ENCODE measurements around the gene FOXD4L6.
"Not testable (repeated sequence)": the region's sequence is repeated elsewhere in the genome, so short reads cannot be mapped to it uniquely, and the experiment has no call there.

DNA sequence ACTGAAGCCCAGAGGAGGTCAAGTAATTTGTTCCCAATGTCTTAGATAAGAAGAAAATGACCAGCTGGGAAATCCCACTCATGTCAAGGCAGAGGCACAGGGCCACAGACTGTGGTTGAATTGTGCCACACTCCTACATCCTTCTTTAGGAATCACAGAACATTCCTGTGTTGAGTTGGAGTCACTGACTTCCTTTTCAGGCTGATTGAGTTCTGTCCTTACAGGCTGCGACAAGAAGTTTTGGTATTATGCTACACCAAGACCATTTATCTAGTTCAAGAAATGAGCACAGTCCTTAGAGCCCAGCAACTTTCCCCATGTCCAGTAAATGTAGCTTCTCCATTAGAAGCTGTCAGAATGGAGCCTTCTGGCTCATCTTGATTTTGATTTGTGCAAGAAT lies 38.1 kb downstream of the FOXD4L6 start:
- TF ChIP-seq, protein P1, sequence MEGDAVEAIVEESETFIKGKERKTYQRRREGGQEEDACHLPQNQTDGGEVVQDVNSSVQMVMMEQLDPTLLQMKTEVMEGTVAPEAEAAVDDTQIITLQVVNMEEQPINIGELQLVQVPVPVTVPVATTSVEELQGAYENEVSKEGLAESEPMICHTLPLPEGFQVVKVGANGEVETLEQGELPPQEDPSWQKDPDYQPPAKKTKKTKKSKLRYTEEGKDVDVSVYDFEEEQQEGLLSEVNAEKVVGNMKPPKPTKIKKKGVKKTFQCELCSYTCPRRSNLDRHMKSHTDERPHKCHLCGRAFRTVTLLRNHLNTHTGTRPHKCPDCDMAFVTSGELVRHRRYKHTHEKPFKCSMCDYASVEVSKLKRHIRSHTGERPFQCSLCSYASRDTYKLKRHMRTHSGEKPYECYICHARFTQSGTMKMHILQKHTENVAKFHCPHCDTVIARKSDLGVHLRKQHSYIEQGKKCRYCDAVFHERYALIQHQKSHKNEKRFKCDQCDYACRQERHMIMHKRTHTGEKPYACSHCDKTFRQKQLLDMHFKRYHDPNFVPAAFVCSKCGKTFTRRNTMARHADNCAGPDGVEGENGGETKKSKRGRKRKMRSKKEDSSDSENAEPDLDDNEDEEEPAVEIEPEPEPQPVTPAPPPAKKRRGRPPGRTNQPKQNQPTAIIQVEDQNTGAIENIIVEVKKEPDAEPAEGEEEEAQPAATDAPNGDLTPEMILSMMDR (IDR thresholded peaks at IDR 0.05; ENCODE audit: extremely low read depth in 1 of 2, insufficient read depth in 1 of 2, low read depth in 1 of 2, low read length in 2 of 2): not testable (repeated sequence)
- not testable (repeated sequence) for TF ChIP-seq POLR2A (IDR thresholded peaks at IDR 0.05; ENCODE audit: low read depth, low read length); POLR2AphosphoS5 (IDR thresholded peaks at IDR 0.05; ENCODE audit: insufficient read depth, low read depth, low read length); EZH2 (IDR thresholded peaks at IDR 0.05; ENCODE audit: borderline replicate concordance, low read depth, low read length, severe bottlenecking); FOS (IDR thresholded peaks at IDR 0.05; ENCODE audit: borderline replicate concordance, insufficient read depth, low read length)
